CD4-positive, alpha-beta T cell treated with Interleukin-15 for 1 hour (primary cell): Measurements from ENCODE around the gene MEG3.

ENCODE experiments used
- DNase-seq: peaks from one replicate; pipeline ENCODE4 v3.0.0-alpha.2; 2020

The MEG3 gene

GRCh38 chr14:100899884-100900771 lies 74.2 kb downstream of the MEG3 start:
- no peak for DNase-seq

- no peak for DNase-seq
Observed at GRCh38 chr14:100900837-100901390, 75.0 kb downstream of the MEG3 start.

DNA sequence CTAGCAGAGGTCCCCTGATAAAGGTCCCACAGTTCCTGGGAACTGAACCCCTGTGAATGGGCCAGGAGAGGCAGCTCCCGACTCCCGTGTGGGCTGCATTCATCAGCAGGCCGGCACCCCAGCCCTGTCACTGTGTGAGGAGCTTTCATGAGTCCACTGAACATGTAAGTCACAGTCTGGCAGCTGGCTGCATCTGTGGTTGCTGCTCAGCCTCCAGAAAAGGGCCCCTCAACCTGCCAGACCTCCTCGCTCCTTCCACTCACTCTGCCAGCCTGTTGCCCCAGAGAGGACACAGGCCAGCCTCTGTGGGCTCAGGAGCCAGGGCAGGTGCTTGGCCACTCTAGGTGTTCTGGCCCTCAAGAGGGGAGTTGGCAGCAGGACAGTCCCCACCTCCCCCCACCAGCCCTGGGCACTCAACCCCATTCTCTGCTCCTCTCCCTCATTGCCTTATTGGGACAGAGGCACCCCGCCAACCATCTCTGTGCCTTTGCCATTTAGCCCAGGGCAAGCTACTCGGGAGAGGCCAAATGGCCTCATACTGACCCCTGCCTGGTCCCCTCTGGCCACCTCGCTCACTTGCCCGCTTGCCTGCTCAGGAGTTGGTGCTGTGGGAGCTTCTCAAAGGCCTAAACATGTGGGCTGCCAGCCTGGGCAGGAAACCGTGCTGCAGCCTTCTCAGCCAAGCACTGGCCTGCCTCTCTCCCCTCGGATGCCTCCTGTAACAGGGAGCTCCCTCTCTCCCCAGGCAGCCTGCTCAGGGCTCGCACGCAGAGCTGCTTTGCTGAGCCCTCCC lies 75.7 kb downstream of the MEG3 start:
- DNase-seq, result no peak

DNA sequence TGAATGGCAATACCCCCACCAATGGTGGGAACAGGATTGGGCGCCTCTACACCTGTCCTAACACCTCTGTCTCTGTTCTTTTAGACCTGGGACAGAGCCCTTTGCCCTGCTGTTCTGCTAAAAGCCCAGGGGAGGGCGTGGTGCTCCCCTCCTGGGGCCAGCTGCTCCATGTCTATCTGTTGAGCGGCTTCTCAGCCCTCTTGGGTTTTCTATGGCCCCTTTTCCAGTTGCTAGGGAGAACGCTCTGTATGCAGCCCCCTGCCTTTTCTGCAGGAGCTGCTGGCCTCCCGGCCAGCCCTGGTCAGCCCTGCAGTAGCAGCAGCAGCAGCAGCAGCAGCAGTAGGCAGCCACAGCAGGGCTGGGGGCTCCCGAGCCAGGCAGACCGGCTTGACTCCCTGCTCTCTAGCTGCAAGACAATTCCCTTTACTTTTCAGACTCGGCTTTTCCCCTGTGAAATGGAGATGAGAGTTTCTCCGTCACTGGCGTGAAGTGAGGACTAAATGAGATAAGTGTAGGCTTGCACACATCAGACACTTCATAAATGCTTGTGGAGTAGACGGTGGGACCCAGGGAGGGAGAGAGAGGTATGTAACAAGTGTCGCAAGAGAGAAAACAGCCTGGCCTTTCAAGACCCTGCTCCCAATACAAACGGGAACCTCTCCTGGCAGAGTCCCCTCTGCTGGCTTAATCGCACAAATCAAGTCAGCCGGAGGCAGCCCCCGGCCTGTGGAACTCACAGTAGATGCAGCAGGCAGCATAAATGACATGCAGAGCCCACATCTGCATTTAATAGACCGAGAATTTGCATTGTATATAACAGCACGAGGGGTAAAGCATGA lies 76.6 kb downstream of the MEG3 start:
- no peak for DNase-seq

GRCh38 chr14:100903134-100903468 lies 77.2 kb downstream of the MEG3 start:
- DNase-seq, result no peak

DNA sequence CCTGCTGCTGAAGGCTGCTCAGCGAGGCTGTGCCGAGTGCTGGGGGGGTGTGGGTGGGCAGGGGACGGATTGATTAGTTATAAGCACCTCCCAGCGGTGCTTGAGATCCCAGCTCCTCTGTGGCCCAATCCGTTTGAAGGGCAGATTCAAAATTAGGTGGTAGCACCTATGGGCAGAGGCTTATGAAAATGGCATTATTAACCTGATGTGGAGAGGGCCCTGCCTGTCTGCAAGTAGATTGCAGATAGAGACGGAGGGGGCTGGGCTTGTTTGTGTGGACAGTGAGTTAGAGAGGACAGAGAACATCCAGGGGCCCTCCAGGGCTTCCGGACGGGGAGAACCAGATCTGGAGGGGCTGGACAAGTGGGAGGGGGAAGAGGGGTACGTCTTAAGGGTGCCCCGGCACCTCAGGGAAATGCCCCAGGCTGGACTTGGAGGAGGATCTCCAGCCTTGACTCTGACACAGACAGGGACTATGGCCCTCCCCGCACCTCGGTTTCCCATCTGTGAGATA lies 77.8 kb downstream of the MEG3 start, which contains the start of gene RTL1:
TSS of gene RTL1 (minus strand) at position 51 of the 514 bp plus-strand sequence. CDS start 18,934 bp downstream, outside the sequence.
- no peak for DNase-seq

DNA sequence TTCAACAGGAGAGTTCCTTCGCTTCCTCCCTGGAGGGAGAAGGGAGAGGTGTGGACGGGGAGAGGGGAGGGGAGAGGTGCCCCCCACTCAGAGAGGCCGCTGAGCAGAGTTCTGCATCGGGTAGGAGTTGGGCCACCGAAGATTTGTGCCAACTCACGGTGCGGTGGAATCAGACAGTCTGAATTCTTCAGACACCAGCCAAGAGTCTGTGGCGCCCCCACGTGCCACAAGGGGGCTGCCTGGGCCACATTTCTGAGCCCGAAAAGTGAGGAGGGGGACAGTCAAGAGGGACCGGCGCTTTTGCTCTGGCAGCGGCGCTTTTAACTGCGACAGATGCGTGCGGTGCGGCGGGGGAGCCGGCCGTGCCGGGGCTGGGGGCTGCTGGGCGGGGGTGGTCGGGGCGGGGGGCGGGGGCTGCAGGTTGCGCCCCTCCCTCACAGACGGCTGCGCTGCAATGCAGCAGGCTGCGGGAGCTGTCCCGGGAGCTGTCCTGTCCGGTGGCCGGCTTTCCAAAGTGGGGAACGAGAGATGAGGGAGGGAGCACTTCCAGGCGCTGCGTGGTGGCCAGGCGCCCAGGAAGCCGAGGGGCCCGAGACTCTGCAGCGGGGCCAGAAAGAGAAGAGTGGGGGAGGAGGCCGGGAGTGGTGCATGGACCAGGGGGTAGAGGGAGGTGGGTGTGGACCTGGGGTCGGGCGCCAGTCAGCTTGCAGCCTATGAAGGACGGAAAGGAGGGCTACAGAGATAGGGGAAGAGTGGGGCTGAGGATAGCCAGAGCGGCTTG lies 78.6 kb downstream of the MEG3 start:
- no peak for DNase-seq

- DNase-seq, result no peak
Observed at GRCh38 chr14:100905166-100905565, 79.2 kb downstream of the MEG3 start.

- DNase-seq, result no peak
Observed at GRCh38 chr14:100906420-100906819, 80.5 kb downstream of the MEG3 start.

GRCh38 chr14:100907240-100907639 lies 81.3 kb downstream of the MEG3 start:
- DNase-seq, result no peak

- no peak for DNase-seq
Observed at GRCh38 chr14:100909439-100909838, 83.5 kb downstream of the MEG3 start.
